ENCODE data around the gene TM4SF18.

The TM4SF18 gene

DNA sequence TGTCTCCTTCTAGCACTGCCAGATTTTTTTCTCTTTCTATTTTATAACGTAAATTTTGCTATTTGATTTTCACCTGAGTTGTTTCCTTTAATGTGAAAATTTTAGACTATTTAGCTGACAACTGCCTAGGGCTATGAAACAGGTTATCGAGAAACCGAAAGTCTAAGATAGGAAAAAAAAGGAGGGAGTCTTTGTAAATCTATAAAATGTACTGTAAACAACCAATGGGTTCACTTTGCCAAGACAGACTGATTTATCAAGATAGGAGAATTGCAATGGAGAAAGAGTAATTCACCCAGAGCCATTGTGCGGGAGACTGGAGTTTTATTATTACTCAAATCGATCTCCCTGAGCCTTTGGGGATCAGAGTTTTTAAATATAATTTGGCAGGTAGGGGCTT, 50.0 kb downstream of the TM4SF18 start:
- no peak for DNase-seq

DNA sequence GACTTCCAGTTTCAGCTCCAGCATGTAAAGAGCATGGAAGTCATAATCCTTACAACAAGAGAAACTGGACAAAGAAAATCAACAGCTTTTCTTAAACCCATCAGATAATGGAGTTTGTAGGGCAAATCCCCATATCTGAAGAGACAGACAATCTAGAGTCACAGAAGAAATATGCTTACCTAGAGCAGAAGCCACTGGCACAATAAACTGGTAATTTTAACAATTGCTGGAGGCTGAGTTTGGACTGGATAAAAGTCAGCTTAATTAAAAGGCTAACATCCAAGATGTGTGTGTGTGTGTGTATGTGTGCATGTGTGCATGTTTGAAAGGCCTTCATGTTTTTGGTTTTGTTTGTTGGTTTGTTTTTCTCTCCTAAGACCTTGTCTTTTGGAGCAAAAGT, 50.6 kb downstream of the TM4SF18 start:
- no peak for DNase-seq

DNA sequence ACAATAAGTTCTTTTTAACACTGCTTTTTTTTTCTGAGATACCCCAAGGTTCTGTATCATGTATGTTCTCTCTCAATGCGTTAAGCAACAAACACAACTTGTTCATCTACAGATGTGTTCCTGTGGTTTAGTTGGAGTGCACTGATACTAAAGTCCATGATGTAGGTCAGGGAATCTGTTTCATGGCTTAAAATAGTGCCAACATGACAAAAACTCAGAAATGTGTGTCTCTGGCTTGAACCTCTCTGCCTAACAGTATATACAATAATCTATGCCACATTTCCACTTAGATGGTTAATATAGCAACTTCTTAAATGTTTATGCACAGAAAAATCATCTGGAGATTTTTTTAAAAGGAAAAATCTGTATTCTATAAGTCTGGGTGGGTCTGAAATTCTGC, 51.1 kb downstream of the TM4SF18 start:
- DNase-seq, result no peak

DNA sequence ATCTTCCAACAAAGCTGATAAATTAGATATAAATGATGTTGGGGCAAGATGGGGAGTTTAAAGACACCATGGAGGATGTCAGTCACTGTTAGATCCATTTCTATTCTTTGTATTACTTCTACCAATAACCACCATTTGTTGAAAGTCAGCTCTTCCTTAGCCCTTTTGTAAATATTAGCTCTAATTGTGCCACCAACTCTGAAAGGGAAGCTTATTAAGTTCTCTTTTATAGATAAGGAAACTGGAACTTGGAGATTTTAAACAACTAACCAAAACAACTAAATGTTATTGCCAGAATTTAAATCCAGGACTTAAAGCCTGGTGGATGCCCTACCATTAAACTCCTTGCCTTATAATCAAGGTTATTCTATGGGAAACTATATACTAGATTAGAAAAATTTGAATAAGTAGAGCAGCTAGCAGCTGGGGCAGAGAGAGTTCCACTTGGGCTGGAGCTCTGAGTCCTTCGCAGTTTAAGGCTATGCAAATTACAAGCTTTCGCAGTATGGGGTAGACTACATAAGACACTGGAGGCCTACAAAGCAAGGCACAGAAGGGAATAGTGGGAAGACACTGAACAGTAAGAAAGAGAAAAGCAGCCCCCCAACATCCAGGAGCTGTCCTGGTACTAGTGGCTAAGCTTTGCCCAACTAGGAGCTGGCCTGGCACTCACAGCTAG, 52.6 kb downstream of the TM4SF18 start:
- DNase-seq, result peak; percentile 11 to 49

DNA sequence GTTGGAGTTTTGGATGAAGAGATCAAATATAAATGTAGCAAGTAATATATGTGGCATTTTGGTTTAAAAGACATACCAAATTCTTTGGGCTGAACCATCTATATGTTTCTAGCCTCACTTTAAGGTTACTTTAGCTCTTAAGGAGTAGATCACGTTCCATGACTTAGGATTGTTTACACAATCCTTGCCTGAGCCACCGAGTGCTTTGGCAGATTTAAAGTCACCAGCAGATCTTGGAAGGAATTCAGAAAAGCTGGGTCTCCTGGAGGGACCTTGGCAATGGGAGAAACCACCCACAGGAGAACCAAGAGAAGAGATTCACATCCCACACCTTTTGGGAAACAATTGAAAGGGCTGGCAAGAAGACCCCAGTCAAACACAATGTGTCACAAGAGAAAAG, 54.5 kb downstream of the TM4SF18 start:
- no peak for DNase-seq

DNA sequence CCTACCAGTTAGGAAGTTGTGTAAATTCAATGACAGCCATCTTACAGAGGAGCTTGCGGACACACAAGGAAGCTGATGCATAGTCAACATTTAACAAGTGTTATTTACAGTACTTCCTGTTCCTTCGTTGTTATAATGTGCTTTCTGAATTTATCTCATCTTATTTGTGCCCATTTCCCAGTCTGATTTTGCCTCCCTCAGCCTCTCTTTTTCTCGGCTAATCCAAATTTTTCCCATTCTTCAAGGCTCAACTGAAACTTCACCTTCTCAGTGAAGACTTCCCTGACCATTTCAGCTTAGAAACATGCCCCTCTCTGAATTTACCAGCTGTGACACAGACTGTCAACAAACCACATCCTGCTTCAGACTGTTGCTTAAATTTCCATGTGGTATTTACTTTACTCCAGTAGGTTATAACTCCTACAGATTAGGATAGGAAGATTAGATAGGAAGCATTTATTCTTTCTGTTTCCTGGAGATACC, 56.1 kb downstream of the TM4SF18 start:
- DNase-seq, result peak; percentile 64 to 72

DNA sequence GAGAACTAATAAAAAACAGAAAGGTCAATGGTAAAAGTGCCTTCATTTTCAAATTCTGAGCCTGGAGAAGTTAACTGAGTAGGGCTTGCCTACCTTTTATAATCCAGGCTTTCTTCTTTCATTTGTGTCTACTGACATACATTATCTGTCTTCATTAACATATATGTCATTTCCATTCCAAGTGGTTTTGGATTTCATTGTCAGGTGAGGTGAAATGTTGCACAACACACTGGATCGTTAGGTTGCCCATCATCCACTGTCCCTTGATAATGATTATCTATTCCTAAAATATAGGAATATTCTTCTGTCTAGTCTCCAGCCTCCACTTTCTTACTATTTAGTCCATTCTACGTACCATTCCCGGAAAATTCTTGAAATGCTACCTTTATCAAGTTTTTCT, 56.8 kb downstream of the TM4SF18 start:
- DNase-seq, result no peak

DNA sequence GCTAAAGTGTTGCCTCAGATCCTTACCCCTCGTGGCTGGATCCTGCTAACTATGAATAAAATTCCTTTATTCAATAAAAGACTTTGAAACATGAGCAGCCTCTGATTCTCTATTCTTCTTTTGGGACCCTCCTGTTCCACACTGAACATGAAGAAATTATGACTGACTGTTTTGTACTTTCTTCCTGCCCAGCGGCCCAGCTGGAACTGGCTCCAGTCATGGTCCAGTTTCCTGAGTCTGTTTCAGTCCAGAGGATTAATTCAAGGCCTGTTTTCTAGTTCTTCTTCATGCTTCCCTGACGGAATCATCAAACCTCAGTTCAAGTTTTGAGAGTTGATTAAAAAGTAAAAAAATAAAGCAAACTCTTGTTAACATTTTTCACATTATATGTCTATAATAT, 59.2 kb downstream of the TM4SF18 start:
- DNase-seq, result no peak

DNA sequence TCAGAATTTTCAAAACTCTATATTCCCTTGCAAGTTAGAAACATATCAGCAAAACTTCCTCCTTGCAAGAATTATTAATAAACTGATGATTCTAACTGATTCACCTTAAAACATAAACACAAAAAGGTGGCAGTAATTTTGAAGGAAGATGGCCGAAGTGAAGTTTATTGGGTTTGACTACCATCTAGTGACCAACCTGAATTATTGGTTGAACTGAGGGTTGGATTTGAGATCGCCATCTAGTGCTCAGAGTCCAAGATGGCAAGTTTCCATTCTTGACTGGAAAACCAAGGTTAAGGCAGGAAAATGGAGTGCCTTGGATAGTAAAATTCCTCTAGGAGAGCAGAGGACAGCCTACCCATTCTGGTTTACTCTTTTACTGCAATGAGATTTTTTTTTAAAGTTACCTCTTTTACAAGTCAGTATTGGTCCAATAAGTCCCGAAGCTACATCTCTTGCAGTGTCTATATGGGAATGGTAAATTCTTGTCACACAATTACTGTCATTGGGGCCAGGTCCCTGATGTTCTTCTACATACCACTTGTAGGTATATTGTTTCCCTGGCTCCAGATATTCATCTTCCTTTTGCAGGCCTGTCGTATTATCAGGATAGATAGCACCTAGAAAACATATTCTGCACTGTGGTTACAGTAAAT, 60.2 kb downstream of the TM4SF18 start:
- peak; percentile 72 to 77 for DNase-seq

DNA sequence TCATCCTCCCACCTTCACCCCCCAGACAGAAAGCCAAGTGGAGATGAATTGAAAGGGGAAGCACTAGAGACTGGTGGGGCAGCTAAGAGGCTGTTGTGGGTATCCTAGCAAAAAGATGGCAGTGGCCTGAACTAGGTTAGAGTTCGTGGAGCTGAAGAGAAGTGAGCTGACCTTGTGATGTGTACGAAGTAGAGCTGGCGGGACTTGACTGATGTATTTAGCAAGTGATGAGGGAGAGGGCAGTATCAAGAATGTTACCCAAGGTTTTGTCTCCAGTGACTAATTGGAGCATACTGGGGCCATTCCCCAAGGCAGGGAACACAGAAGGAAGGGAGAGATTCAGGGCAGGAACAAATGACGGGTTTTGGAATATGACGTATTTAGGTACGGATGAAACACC, 61.8 kb downstream of the TM4SF18 start:
- DNase-seq, result no peak

DNA sequence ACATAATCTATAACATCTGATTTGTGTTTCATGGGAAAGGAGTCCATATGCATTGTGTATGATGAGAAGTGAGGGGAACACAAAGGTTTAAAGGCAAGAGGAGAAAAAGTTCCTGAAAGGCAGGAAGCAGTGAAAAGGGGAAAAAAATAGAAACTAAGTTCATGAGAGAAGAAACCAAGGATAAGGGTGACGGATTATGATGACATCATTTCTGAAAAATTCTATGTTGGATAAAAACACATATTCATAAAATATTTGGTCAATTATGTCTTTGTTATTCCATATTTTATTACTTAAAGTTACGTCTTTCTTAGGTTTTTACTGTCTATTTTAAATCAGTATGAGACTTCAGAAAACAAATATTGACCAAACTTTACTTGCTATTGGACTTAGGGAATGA, 63.3 kb downstream of the TM4SF18 start:
- DNase-seq, result no peak

DNA sequence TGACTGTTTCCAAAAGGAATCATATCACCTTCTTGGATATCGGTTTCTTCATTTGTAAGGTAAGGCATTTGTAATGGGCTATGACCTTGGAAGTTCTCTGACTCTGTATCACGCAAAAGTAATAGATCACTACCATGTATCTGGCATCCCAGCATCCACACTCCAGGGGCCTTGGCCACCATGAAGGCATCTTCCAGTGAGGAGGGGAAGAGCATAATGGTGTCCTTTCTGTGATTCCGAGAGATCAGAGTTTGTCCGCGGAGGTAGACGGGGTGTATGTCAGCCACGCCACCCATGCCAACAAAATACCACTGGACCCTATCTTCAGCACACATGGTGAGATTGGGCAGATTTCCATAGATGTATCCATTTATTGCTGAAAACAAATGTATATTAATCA, 63.7 kb downstream of the TM4SF18 start:
- DNase-seq, result no peak
